HG02571 (cell line): ENCODE data around the gene METRNL.
"Not testable (repeated sequence)": the region's sequence is repeated elsewhere in the genome, so short reads cannot be mapped to it uniquely, and the experiment has no call there.

Experiments
- ATAC-seq: cut with Tn5 transposase; IDR thresholded peaks from one replicate; pipeline ENCODE4 v1.9.1; 2021; ENCODE audit warnings: mild to moderate bottlenecking, moderate library complexity; ENCODE audit not compliant: unreplicated experiment

The METRNL gene

DNA sequence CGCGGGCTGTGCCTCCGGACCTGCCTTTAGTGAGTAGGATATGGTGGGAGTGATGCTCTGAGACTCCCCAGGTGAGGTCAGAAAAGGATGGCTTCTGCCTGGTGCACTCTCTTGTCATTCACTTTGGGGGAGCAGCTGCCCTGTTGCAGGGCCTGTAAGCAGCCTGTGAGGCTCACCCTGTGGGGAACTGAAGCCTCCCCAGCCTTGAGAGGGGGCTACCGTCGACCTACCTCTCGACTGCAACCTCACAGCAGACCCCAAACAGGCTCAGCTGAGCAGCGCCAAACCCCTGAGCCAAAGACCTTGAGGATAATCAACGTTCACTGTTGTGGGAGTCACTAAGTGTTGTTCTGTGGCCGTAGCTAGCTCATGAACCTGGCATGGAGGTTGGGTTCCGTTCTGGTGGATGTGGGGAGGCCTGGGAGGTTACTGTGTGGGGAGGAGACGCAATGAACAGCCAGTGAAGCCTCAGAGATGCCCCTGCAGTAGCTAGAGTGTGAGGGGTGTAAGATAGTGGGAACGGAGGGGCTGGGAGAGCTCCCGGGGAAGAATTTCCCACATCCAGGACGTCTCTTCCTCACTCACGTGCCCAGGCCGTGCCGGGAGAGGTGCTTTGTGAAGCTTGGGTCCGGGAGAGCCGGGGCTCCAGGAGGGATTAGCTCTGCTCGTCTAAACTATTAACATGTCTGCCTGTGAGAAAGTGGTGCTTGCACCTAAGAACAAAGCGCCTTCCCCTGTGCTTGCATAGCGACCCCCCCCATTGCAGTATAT is 38.8 kb downstream of the METRNL start:
- ATAC-seq, result no peak

- ATAC-seq, result no peak
These were observed 40.8 kb downstream of the METRNL start for GRCh38 chr17:83119987-83120864.

GRCh38 chr17:83121473-83121872 is 42.1 kb downstream of the METRNL start:
- ATAC-seq, result not testable (repeated sequence)

GRCh38 chr17:83121921-83122820 is 42.8 kb downstream of the METRNL start:
- ATAC-seq, result no peak

- ATAC-seq, result no peak
These were observed 43.4 kb downstream of the METRNL start for GRCh38 chr17:83122834-83123233.

GRCh38 chr17:83123896-83124801 is 44.7 kb downstream of the METRNL start:
- ATAC-seq, result no peak

GRCh38 chr17:83124871-83125514 is 45.6 kb downstream of the METRNL start:
- no peak for ATAC-seq

DNA sequence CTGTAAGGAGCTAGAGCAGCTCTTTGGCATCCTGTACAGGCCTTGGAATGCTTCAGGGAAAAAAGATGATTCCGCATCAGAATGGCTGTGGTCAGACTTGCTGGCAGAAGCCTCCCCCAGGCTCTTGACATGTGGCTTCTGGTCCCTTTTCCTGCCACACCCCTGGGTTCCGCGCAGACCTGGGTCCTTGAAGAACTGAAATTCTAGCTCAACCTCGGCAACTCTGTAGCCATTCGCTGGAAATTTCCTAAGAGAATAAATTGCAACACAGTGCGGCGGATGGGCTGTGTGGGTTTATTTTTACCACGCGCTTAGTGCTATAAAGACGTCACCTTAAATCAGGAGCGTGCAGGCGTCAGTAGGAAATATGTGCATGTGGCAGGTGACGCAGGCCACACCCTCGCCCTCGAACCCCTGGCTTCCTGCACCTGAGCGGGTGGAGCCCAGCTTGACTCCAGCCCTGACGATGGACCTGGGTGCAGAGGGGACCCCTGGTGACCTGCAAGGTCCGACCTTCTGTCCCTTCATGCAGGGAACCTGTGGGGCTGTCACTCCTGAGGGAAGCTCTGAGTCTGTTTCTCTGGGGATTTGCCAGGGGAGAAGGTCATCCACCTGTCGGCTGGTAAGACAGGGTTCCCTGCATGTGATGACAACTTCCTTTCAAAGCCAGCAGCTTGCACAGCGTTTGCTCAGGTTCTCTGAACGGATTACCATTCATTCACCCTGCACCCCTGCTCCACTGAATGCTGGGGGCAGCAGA is 46.3 kb downstream of the METRNL start:
- ATAC-seq, result no peak

GRCh38 chr17:83126275-83126811 is 46.9 kb downstream of the METRNL start:
- no peak for ATAC-seq

GRCh38 chr17:83127431-83128160 is 48.2 kb downstream of the METRNL start:
- no peak for ATAC-seq

- ATAC-seq, result no peak
These were observed 49.2 kb downstream of the METRNL start for GRCh38 chr17:83128306-83129240.

DNA sequence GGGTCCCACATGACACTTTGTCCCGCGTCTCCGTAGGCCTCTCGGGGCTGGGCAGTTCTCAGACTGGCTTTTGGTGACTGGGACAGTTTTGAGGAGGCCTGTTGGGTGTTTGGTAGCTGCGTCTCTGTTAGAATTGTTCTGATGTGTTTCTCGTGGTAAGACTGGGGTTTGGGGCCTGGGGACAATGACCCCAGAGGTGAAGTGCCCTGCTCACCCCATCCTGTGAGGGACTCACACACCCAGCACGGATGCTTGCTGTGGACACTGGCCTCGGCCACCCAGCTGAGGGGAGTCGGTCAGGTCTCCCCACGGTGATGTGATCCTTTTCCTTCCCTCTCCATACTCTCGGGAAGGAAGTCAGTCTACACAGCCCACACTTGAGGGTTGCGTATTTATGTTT is 50.3 kb downstream of the METRNL start:
- no peak for ATAC-seq

- ATAC-seq, result no peak
These were observed 52.1 kb downstream of the METRNL start for GRCh38 chr17:83131401-83132011.

GRCh38 chr17:83132251-83133081 is 53.1 kb downstream of the METRNL start:
- ATAC-seq, result no peak

GRCh38 chr17:83133302-83134121 is 54.1 kb downstream of the METRNL start:
- no peak for ATAC-seq
